Activated T-helper 1 cell treated with anti-CD3 and anti-CD28 coated beads, Interleukin-2, amount 50 U/mL, for 16 hours (primary cell): Measurements from ENCODE around the gene DNMT3A.

Source experiments
- DNase-seq, 2 donors: peaks; one replicate each; pipeline ENCODE4 v3.0.0-alpha.2; 2020; ENCODE audit warnings: low read depth in 1 of 2, low spot score in 1 of 2

DNMT3A gene

DNA sequence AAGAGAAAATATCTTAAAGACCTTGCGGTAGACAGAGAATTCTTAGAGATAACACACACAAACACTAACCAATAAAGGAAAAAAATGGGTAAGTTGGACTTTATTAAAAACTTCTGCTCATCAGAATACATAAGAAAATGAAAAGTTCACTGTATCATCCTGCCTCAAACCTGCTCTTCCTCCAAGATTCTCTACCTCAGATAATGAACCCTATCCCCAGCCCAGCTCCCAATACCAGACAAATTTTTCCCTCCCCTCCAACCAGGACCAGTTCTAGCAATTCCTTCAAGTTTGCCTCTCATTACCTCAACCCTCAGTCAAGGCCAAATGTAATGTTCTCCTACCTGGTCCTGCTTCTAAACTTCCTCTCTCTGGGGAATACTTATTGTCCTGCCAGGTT, 79.4 kb downstream of the DNMT3A start:
- no peak for DNase-seq

DNA sequence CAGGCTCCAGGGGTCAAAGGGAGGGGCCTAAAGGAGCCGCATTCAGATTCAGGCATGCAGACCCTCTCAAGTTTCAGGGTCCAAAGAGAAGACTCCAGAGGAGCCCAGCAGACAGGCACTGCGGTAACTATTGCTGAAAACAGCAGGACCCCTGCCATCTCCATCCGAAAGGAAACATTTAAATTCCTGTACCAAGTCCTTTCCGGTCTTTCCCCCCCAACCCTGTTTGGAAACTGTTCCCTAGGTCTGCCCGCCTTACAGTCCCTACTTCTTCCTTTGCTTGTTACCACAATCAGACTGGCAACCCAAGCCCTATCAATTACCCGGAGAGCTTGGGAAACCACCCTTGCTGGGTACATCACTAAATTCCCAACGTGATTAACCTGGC, 82.0 kb downstream of the DNMT3A start:
- no peak for DNase-seq

DNA sequence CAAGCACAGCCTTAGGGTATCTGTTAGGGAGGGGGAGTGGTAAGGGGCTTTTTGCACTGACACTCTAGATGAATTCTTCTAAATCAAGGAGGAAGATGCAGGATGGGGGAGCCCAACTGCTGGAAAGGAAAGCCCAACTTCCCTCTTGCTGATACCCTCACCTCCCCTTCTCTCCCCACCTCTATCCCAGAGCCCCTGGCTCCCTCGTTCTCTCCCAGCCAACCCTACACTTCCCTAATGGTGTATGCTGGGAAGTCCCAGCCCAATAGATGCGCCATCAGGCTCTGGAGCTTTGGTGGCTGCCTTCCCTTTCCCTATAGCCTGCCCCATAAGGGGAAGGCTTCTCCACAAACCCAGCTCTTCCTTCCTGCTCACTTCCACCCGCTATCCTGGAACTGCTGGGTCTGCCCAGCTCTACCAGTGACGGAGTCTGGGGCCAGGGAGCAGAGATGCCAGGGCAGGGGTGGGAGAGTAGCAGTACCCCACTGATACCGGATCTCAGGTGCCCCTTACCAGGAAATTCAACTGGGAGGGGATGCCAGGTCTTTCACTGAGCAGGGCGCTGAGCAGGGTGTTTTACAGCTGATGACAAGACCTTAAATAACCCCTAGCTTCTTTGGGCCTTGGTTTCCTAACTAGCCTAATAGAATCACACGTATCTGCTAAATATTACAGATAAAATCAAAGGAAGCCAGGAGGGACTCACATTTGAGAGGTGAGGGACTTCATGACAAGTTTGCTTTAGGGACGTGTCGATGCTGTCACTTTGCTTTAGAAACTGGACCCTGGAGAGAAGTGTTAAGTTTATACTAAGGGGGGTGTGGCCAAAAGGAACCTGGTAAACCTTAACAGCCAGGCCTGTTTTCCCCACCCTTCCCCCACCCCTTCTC, 82.6 kb downstream of the DNMT3A start:
- no peak for DNase-seq

DNA sequence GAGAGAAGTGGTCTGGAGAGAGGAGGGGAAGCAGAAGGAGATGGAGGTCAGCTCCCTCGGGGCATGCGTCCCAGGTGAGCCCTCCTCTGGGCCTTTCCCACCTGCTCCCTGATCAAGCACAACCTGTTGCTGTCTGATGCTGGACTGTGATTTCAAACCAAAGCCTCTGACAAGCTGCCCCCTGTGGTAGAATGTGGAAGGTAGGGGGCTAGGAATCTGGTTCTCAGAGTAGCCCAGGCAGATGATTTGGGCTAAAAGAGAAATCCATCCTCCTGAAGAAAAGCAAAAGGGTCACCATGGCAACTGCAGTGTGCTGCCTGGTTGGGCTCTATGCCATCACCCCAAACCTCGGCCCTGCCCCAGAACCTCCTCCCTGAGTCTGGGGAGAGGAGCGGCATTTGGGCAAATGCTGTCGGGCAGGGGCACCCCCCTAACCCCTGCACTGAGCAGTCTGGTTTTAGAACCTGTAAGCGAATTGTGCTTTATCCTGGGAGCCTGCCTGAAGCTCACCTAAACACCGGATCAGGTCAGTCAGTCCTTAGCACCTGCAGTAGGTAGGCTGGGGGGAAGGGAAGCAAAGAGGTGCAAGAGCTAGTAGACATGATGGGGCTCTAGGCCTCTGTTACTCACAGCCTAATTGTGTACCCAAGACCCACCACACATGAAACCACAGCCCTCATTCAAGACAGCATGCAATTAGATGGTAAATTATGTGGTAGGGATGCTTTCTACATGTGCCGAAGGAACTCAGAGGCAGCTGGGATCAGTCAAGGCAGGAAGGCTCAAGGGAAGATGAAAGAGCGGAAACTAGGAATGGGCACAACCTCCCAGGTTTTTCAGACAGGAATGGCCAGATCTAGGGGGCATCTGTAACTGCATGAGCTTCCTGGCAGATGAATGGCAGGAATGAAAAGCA, 83.5 kb downstream of the DNMT3A start:
- DNase-seq: no peak

DNA sequence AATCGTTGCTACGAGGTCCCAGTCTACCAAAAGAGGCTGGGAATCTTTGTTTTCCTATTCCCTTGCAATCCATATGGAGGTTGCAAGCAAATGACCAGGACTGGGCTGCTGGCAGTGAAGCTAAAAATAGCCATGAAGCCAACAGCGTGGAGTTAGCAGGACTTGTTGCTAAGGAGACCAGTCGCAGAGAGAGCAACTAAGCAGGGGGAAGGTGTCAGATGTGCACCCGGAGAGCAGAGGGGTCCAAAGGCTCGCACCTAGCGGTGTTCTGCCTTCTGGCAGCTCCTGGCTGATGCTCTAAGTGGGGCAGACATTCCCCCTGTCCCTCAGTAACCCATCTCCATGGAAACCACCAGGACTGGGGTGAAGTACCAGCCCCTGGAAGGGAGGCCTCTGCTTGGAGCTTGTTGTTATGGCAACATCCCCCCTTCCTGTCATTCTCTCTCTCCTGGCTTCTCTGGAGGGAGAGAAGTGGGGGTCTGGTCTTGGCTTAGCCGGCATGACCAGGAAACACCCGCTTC, 84.6 kb downstream of the DNMT3A start:
- DNase-seq: no peak

- no peak for DNase-seq
Measured at GRCh38 chr2:25256488-25256875, 85.2 kb downstream of the DNMT3A start.

GRCh38 chr2:25255745-25256487, 85.8 kb downstream of the DNMT3A start:
- DNase-seq: no peak

- DNase-seq: no peak
Measured at GRCh38 chr2:25254961-25255360, 86.8 kb downstream of the DNMT3A start.

- DNase-seq: no peak
Measured at GRCh38 chr2:25253153-25253626, 88.5 kb downstream of the DNMT3A start.

DNA sequence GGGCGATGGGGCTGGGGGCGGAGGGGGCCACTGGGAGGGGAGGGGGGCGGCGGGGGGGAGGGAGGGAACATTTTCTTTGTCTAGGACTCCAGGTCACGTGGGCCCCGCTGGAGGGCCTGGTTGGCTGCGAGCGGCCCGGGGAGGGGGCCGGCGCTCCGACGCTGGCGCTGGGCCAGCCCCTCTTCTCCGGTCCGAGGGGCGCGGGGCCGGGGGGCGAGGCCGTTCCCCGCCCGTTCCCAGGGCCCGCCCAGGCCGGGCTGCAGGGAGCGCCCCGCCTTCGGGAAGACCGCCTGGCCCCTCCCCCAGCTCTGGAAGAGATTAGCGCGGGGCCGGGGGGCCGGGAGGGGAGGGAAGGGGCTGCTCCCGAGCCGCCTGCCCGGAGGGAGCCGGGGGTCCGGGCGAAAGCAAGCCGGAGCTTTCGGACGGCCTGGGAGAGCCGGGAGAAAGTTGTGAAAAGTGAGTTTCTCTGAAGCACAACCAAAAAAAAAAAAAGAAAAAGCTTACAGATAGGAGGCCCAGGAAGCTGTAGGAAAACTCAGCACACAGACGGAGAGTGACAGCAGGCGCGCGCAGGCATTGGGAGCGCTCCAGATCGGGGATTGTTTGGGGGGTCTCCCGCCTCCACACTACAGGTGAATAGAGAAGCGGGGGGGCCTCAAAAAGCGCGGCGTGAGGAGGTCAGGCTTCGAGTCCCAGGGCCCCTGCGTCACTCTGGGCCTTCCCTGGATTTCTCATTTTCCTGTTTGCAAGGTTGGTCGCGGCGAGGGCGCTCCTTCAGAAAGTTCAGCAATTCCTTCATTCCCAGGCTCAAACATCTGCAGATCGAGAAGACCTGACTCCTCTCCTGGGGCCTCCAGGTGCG, 89.2 kb downstream of the DNMT3A start:
- DNase-seq: peak in 1 of 2 donors; percentile 44

DNA sequence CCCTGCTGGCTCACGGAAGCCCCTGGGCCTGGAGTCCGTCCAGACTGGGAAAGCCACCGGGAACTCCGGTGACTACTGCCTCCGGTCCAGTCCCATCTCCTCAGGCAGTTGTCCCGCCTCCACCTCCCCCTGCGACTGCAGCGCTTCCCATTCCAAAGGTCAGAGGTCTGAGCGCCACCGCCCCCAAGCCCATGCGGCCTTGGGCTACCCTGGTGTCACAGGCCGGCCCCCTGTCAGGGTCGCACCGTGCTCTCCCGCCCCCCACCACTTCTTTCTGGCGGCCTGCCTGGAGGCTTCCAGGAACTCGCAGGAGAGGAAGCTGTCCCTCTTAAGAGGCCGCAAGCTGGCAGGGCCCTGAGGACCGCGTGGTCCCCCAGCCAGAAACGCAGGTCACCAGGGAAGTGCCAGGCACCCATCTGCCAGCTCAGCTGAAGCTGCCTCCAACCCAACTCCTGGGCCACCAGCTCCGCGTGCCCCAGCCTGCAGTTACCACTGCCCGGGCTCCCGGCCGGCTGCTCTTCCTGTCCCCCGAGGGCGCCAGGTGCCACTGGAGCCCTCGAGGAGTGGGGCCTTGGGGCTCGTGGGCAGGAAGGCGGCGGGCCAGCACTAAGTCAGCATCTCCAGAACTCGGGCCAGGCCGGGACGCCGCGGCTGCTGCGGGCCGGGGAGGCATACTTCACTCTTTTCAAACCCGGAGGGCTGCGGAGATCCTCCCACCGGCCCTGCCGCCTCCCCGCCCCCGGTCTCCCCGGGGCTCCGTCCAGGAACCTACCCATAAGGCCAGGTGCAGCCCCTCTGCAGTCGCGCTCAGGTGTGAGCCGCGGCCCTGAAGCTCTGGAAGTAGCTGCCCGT, 90.1 kb downstream of the DNMT3A start:
- DNase-seq: no peak

DNA sequence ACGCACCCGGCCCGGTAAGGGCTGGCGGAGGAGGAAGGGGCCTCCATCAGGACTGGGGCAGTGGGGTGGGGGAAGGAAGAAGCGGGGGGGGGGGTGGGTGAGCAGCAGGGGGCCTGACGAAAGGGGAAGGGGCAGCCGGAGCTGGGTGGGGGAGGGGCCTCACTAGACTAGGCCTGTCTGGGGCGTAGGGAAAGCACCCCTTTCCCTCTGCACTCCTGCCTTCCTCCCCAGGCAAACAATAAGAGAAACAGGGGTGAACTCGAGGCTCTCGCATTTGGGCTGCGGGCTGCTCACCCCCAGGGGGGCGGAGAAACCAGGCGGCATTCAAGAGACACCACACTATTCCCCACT, 90.7 kb downstream of the DNMT3A start:
- no peak for DNase-seq

DNA sequence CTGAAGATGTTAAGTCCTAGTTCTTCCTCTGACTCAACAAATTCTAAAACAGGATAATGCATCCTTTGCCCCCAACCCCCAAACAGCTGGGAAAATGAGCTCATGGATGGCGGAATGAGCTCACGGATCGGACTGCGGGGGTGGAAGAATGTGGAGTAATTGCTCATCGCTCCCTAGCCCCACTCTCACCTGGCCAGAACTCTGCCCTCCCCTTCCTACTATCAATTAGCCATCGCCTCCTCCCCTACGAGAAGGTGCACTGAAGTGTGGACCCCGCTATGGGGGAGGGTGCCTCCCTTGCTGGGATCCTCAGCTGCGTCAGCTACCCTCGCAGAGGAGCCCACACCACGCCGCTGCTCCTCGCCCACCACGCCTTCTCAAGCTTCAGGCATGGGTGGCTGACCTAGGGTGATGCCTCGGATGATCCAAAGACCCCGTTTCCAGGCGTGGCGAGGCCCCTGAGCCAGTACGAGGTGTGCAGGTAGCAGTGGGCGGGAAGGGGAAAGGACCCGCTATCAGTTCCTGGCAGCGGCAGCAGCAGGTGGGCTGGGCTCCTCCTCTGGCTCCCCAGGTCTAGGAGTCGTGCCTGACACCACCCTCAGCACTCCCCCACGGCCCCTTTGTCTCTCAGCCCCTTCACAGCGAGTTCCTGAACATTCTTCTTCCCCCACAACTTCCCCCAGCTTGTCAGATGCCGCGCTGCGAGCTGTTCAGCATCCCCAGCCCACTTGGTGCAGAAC, 91.2 kb downstream of the DNMT3A start:
- no peak for DNase-seq

- no peak for DNase-seq
Measured at GRCh38 chr2:25249785-25250184, 91.9 kb downstream of the DNMT3A start.

DNA sequence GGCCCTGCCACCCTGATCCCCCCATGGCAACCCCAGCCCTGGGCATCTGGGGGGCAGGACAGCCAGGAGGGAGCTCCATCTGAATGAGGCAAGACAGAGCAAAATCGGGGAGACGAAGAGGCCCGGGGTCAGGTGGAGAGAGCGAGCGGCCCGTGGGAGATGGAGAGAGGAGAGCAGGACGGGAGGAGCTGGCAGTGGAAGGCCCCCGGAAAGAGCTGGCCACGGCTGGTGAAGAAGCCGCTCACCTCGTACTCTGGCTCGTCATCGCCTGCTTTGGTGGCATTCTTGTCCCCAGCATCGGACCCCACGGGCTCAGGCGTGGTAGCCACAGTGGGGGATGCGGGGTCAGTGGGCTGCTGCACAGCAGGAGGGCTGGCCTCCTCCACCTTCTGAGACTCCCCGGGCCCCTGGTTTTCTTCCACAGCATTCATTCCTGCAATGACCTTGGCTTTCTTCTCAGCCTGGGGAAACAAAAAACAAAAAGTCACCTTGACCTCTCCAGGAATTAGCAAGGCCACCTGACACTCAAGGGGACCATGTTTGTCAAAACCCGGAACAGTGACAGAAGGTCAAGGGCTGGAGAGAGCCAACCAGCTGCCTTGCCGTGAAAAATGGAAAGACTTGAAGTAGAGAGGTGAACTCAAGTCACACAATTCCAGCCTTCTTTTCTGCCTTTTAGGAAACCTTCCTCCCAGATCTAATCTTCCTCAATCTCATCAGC, 93.8 kb downstream of the DNMT3A start:
- no peak for DNase-seq

DNA sequence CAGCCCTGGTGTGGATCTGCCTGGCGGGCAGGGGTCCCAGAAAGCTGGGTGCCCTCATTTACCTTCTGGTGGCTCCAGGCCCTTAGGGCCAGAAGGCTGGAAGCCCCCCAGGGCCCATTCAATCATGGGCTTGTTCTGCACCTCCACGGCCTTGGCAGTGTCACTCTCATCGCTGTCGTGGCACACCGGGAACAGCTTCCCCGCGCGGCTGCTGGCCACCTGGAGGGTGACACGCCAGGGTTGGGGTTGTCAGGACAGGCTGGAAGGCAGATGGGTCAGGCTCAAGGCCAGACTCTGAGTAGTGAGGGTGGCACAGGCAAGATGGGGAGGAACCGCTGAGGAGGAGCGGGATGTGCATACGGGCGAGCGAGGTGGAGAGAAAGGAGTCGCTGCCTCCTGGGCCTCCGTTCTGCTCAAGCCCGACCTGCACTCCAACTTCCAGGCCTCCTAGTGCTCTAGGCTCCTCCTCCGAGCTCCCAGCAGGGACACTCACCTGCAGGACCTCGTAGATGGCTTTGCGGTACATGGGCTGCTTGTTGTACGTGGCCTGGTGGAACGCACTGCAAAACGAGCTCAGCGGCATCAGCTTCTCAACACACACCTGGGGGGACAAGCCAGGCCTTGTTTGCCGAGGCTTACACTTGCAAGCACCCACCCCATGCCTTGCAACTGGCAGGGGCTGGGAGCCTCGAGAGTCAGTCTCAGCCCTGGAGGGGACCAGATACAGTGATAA, 95.0 kb downstream of the DNMT3A start:
- DNase-seq: no peak

- DNase-seq: no peak
Measured at GRCh38 chr2:25246001-25246400, 95.7 kb downstream of the DNMT3A start.
